B cell (primary cell): Measurements from ENCODE around the gene IMMP2L. TPM values are rescaled to one million over a fixed set of nuclear protein-coding genes. Genes with fewer than 3 reads are reported as not detected.

Experiments used
- ATAC-seq: fragments of 200-7000 bp; cut with Tn5 transposase; one replicate; pipeline ENCODE4 v1.10.0; 2021; ENCODE audit warnings: low read depth, mild to moderate bottlenecking, moderate number of reproducible peaks, moderate library complexity
- CTCF ChIA-PET: fragments of 350-600 bp; sonication (Branson Sonifier 250); formaldehyde crosslinking; loops from one replicate; lab custom pipeline; 2021; ENCODE audit warnings: antibody characterized with exemption, inconsistent platforms; lab: Charles Lee
- POLR2A ChIA-PET: fragments of 350-600 bp; sonication (Branson Sonifier 250); formaldehyde crosslinking; loops from one replicate; lab custom pipeline; 2021; ENCODE audit warnings: antibody characterized with exemption; lab: Charles Lee
- DNase-seq: peaks from one replicate; pipeline ENCODE4 v3.0.0; 2013
- H2AFZ ChIP-seq: 2 replicates; pipeline ENCODE4 v1.6.1; 2012; ENCODE audit warnings: mild to moderate bottlenecking, low read depth, low read length; ENCODE audit not compliant: insufficient read depth, poor library complexity, severe bottlenecking
- H3K27ac ChIP-seq, 2 donors: 1 replicate in 1 of 2; 2 replicates in 1 of 2; pipeline ENCODE4 v1.5.1; 2012 to 2013; ENCODE audit warnings: low read length in 2 of 2, mild to moderate bottlenecking in 2 of 2, moderate library complexity in 1 of 2
- H3K27me3 ChIP-seq, 4 experiments: fragments of 200-600 bp in 1 of 4; sonication (generic) in 1 of 4; replicated peaks in 1 of 4; 1 replicate in 2 of 4; 2 replicates in 2 of 4; pipeline versions ENCODE4 v1.6.1 to v1.7.0; 2013 to 2016; ENCODE audit warnings: low read length in 3 of 4, mild to moderate bottlenecking in 2 of 4, mixed read lengths in 1 of 4, moderate library complexity in 1 of 4; ENCODE audit not compliant: insufficient read depth in 4 of 4, control insufficient read depth in 3 of 4; ENCODE audit errors: control extremely low read depth in 1 of 4
- H3K36me3 ChIP-seq, 2 experiments: replicated peaks in 1 of 2; 1 replicate in 1 of 2; 2 replicates in 1 of 2; pipeline versions ENCODE4 v1.6.1 to v1.7.1; 2013; ENCODE audit warnings: low read length in 1 of 2; ENCODE audit not compliant: insufficient read depth in 2 of 2, control insufficient read depth in 1 of 2; ENCODE audit errors: control extremely low read depth in 1 of 2, extremely low read depth in 1 of 2
- H3K4me1 ChIP-seq, 2 donors: fragments of 200-600 bp in 1 of 2; sonication (generic) in 1 of 2; 1 replicate in 1 of 2; 2 replicates in 1 of 2; pipeline versions ENCODE4 v1.5.1 to v1.6.1; 2013 to 2017; ENCODE audit warnings: low read length in 2 of 2; ENCODE audit not compliant: control insufficient read depth in 2 of 2, insufficient read depth in 2 of 2
- H3K4me2 ChIP-seq: replicated peaks from 2 replicates; pipeline ENCODE3; 2012; ENCODE audit warnings: mild to moderate bottlenecking, low read depth, low read length; ENCODE audit not compliant: poor library complexity, severe bottlenecking
- H3K4me3 ChIP-seq, 5 experiments: fragments of 200-600 bp in 1 of 5; sonication (generic) in 1 of 5; 1 replicate in 3 of 5; 2 replicates in 2 of 5; pipeline versions ENCODE4 v1.5.1 to v1.7.0; 2011 to 2016; ENCODE audit warnings: low read length in 4 of 5, mild to moderate bottlenecking in 4 of 5, low read depth in 2 of 5, control low read depth in 1 of 5, moderate library complexity in 1 of 5; ENCODE audit not compliant: insufficient read depth in 1 of 5; ENCODE audit errors: control extremely low read depth in 1 of 5, extremely low read depth in 1 of 5
- H3K79me2 ChIP-seq: fragments of 200-600 bp; sonication (generic); one replicate; pipeline ENCODE4 v1.6.0; 2016; ENCODE audit warnings: low read length; ENCODE audit not compliant: control insufficient read depth, insufficient read depth
- H3K9ac ChIP-seq: fragments of 200-600 bp; sonication (generic); 2 replicates; pipeline ENCODE4 v1.6.1; 2017; ENCODE audit warnings: mild to moderate bottlenecking, low read length, moderate library complexity
- H3K9me3 ChIP-seq, 3 donors: one replicate each; pipeline versions ENCODE4 v1.6.1 to v1.7.1; 2013; ENCODE audit warnings: low read length in 2 of 3; ENCODE audit not compliant: control insufficient read depth in 2 of 3, insufficient read depth in 1 of 3; ENCODE audit errors: control extremely low read depth in 1 of 3
- H4K20me1 ChIP-seq: 2 replicates; pipeline ENCODE4 v1.6.0; 2012; ENCODE audit warnings: mild to moderate bottlenecking, low read length; ENCODE audit not compliant: insufficient read depth, control insufficient read depth, poor library complexity, severe bottlenecking
- H3K27ac Mint-ChIP-seq: one replicate; pipeline ENCODE4 v1.8.0; 2021; ENCODE audit warnings: mixed read lengths
- H3K27me3 Mint-ChIP-seq: one replicate; pipeline ENCODE4 v1.8.0; 2021; ENCODE audit warnings: mixed read lengths
- H3K4me1 Mint-ChIP-seq: one replicate; pipeline ENCODE4 v1.8.0; 2021; ENCODE audit warnings: mixed read lengths
- H3K4me3 Mint-ChIP-seq: one replicate; pipeline ENCODE4 v1.8.0; 2021; ENCODE audit warnings: mixed read lengths
- H3K9me3 Mint-ChIP-seq: one replicate; pipeline ENCODE4 v1.8.0; 2022; ENCODE audit warnings: mixed read lengths; ENCODE audit not compliant: insufficient read depth
- EZH2 ChIP-seq: IDR thresholded peaks from 2 replicates; pipeline ENCODE4 v1.6.1; 2012; ENCODE audit warnings: borderline replicate concordance, low read depth, mild to moderate bottlenecking, moderate library complexity, low read length; ENCODE audit not compliant: insufficient read depth, poor library complexity, severe bottlenecking
- WGBS: methylation state at CpG from one replicate; pipeline ENCODE4 v1.1.5; 2013; ENCODE audit warnings: missing lambda C conversion rate; ENCODE audit not compliant: insufficient coverage; 5-methylcytosine and 5-hydroxymethylcytosine counted together
- intact Hi-C: fragments of 100-400 bp; cut with micrococcal nuclease; formaldehyde crosslinking; loops from one replicate; pipeline ENCODE4 v1.10.0; 2022
- polyA plus RNA-seq: library from polyadenylated mRNA; depleted of rRNA; stranded (reverse); fragments of >200 nt; gene quantifications from 2 replicates; pipeline ENCODE4 v1.2.3, GENCODE V29; 2012
- total RNA-seq, 2 donors: library from RNA; stranded (reverse); fragments of 120-200 nt in 1 of 2; gene quantifications; 1 replicate in 1 of 2; 2 replicates in 1 of 2; pipeline versions ENCODE4 v1.2.3 to v1.2.4, GENCODE V29; 2013 to 2022
- TF ChIP-seq, protein P1 (sequence below): fragments of 200-600 bp; IDR thresholded peaks from one replicate; pipeline ENCODE4 v1.8.0; 2022; ENCODE audit warnings: antibody characterized with exemption, mild to moderate bottlenecking

IMMP2L gene
- total and polyA plus RNA-seq, 2 donors (not counting 1 experiment from before 2014, with no cell fraction given), result 3.8 to 34.2 TPM

DNA sequence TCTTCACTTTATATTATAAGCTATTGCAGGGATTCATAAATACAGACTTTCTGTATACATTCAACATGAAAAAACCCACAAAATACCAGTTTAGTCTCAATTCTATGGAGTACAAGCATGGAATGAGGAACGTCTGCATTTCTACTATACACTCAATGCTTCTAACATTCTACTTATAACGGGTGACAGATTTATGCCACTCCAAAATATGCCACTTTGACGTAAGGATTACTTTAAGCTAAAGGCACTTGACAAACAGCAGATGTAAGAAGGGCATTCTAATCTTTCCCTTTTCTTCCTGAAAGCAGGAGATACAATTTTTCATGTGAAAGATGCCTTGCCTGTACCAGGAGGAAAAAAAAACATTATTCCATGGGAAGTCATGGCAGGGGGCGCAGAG lies 676.8 kb downstream of the IMMP2L start:
- TF ChIP-seq, protein P1, sequence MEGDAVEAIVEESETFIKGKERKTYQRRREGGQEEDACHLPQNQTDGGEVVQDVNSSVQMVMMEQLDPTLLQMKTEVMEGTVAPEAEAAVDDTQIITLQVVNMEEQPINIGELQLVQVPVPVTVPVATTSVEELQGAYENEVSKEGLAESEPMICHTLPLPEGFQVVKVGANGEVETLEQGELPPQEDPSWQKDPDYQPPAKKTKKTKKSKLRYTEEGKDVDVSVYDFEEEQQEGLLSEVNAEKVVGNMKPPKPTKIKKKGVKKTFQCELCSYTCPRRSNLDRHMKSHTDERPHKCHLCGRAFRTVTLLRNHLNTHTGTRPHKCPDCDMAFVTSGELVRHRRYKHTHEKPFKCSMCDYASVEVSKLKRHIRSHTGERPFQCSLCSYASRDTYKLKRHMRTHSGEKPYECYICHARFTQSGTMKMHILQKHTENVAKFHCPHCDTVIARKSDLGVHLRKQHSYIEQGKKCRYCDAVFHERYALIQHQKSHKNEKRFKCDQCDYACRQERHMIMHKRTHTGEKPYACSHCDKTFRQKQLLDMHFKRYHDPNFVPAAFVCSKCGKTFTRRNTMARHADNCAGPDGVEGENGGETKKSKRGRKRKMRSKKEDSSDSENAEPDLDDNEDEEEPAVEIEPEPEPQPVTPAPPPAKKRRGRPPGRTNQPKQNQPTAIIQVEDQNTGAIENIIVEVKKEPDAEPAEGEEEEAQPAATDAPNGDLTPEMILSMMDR, result no peak
- no peak for TF ChIP-seq EZH2
- H3K4me1 Mint-ChIP-seq, result no peaks in the 10 kb centered on the region
- no peaks in the 10 kb centered on the region for H4K20me1 ChIP-seq
- DNase-seq (no peak), ATAC-seq (no peak)
- H3K9me3 ChIP-seq, result no peaks in the 10 kb centered on the region
- no peak overlapping the region for H3K27ac Mint-ChIP-seq
- H3K36me3 ChIP-seq, result no peaks in the 10 kb centered on the region
- no peak overlapping the region for H2AFZ ChIP-seq
- H3K4me1 ChIP-seq, result no peaks in the 10 kb centered on the region
- H3K9ac ChIP-seq, result no peak overlapping the region
- no peak overlapping the region for H3K4me2 ChIP-seq
- ChIA-PET CTCF (no interaction called here), POLR2A (no interaction called here)
- no peaks in the 10 kb centered on the region for H3K27me3 ChIP-seq
- no peaks in the 10 kb centered on the region for H3K79me2 ChIP-seq
- H3K4me3 ChIP-seq, result no peak overlapping the region
- H3K4me3 Mint-ChIP-seq, result no peak overlapping the region
- H3K27me3 Mint-ChIP-seq, result no peaks in the 10 kb centered on the region
- no peaks in the 10 kb centered on the region for H3K9me3 Mint-ChIP-seq
- intact Hi-C loops, result no loop called here
- 93% methylated on average over 3 of the region's 4 CpGs for WGBS
- H3K27ac ChIP-seq, result no peak overlapping the region

DNA sequence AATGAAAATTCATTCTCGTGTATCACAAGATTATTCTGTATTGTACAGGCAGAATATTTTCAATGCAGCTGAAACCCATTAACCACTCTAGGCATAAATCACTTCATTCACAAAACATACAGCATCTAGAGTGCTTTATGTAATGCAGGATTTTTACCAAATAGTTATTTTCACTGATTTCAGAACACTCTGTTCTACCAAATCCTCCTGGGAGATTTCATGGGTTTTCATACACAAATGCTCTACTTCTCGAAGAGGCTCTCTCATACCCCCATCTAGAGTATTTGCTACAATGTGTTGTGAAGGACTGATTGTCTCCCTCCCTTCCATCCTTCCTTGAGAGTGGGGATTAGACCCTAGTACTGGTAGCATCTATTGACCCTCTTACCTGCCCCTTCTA lies 680.6 kb downstream of the IMMP2L start:
- H3K4me1 Mint-ChIP-seq, result no peaks in the 10 kb centered on the region
- H3K9me3 ChIP-seq, result no peaks in the 10 kb centered on the region
- no peaks in the 10 kb centered on the region for H3K79me2 ChIP-seq
- H3K27ac ChIP-seq, result no peak overlapping the region
- no peaks in the 10 kb centered on the region for H3K36me3 ChIP-seq
- no peak overlapping the region for H3K4me3 ChIP-seq
- H3K4me3 Mint-ChIP-seq, result no peak overlapping the region
- ChIA-PET POLR2A (no interaction called here), CTCF (no interaction called here)
- H3K27me3 Mint-ChIP-seq, result no peaks in the 10 kb centered on the region
- no peak for TF ChIP-seq EZH2
- TF ChIP-seq, protein P1, result no peak
- H3K9me3 Mint-ChIP-seq, result no peaks in the 10 kb centered on the region
- no peaks in the 10 kb centered on the region for H4K20me1 ChIP-seq
- DNase-seq (no peak), ATAC-seq (no peak)
- WGBS, result no CpG with 5 or more reads among the region's 2 CpGs
- H3K4me2 ChIP-seq, result no peak overlapping the region
- no peak overlapping the region for H3K27ac Mint-ChIP-seq
- H3K4me1 ChIP-seq, result no peaks in the 10 kb centered on the region
- H3K9ac ChIP-seq, result no peak overlapping the region
- H2AFZ ChIP-seq, result no peak overlapping the region
- H3K27me3 ChIP-seq, result no peaks in the 10 kb centered on the region
- intact Hi-C loops, result no loop called here
